Stimulated activated CD8-positive, alpha-beta memory T cell treated with anti-CD3 and anti-CD28 coated beads, Interleukin-4, amount 100 ng/mL, for 1 hour (primary cell): ENCODE measurements around the gene MAPK8IP3.

Experiments used
- DNase-seq, 2 donors: peaks; one replicate each; pipeline ENCODE4 v3.0.0-alpha.2; 2020; ENCODE audit warnings: low read depth in 2 of 2, low spot score in 1 of 2

Gene MAPK8IP3

DNA sequence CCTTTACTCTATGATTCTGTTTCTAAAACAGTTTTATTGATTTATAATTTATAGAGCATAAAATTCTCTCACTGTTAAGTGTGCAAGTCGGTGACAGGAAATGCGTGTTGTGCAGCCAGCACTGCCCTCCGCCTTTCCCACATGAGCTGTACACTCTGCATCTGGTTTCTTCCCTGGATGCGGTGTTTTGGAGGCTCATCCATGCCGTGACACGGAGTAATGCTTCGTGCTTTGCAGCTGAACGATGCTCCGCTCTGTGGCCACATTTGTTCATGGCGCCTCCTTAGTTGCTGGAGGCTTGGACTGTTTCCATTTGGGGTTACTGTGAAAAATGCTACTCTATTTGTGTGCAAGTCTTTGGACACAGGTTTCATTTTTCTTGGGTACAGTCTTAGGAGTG is 94.7 kb downstream of the MAPK8IP3 start:
- no peak for DNase-seq

DNA sequence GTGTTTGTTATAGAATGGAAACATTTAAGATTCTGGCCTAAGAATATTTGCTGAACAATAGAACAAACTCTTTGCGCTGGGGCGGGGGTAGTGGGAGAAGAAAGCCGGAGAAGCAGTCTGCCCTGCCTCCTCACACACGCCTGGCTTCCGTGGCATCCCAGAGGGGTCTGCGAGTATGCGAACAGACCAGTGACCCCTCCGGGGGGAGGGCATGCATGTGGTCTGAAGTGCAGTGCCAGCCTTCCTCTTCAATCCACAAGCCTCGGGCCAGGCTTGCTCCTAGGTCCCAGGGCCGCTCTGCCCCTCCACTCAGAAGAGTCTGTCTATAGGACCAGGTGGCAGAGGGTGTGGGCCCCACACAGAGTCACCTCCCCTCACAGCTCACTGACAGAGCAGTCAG is 101.6 kb downstream of the MAPK8IP3 start:
- no peak for DNase-seq

DNA sequence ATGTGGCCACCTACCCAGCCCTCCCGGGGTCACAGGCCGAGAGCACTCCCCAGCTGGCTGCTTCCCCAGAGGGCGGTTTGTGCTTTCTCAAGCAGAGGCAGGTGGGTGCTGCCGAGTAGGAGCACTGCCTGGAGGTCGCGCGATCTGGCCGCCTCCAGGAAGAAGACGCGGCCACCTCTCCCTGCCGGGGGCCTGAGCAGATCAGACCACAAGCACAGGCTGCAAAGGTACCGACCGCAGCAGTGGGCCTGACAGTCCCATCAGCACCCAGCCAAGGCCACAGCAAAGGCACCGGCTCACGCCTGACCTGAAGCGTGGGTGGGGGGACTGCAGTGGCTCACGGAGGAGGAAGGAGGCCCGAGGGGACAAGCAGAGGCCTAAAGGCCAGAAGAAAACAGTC is 102.7 kb downstream of the MAPK8IP3 start:
- no peak for DNase-seq

DNA sequence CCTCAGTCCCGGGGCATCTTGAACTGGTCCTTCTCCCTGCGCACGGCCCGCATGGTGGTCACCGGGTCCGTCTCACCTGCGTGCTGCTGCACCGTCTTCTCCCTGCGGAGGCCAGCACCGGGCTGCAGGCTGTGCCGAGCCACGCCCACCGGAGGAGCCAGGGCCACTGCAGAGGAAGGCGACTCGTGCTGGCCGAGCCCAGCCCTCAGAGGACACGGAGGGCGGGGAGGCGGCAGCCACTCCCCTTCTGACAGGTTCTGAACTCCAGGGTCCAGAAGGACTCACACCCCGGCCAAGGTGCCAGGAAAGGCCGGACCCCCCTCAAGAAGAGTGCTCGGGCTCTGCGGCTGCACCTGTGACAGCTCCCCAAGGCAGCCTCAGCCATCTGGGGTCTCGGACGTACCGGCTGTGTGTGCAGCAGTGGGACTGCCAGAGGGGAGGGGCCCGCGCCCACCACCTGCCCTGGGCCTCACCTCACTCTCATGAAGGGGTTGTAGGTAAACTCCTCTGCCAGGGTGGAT is 103.3 kb downstream of the MAPK8IP3 start:
- DNase-seq: no peak

DNA sequence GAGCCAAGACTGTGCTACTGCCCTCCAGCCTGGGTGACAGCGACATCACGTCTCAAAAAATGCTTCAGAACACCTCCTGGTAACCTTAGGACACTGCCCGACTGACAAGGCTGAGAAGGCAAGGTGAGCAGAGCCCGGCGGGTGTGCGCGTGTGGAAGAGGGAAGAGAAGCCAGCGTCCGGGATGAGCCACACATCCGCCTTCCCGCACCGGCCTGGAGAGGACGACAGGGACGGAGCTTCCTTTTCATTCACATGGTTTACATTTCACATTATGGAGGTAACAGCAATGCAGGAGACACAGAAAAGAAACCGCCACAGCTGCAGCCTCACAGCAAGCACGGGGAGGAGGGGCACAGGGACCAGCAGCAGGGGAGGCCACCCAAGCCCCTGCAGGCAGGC is 104.1 kb downstream of the MAPK8IP3 start:
- no peak for DNase-seq

DNA sequence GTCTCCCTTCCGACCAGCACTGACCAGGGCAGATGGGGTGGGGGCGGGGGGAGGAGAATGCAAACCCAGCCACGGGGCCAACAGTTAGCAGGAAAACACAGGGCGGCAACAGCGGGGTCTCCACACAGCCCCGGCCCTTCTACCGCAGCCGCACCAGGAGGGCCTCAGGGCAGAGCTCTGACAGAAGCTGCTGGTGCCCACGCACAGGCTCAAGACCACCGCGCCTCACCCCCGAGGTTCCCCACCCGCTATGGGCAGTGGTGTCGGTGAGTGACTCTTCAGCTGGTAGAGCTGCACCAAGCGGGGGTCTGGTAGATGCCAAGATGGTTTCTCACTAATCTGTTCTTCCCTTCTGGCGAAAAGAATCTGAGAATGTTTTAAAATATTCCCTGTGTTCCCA is 104.5 kb downstream of the MAPK8IP3 start:
- DNase-seq: no peak

DNA sequence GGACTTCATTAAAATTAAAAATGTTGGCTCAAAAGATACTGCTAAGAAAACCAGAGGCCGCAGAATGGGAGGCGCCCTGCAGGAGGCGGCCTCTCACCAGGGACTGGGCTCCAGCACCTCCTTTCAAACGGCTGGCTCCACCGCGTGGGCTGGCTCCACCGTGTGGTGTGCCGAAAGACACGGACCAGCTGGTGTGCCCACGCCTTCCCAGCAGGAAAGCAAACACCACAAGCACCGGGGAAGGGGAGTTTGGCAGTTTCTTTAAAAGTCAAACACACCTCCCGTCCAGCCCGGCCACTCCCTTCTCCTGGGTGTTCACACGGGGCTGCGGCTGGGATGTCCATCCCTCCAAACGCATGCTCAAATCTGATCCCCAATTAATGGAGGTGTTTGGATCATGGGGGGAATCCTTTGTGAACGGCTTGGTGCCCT is 106.8 kb downstream of the MAPK8IP3 start:
- DNase-seq: no peak

DNA sequence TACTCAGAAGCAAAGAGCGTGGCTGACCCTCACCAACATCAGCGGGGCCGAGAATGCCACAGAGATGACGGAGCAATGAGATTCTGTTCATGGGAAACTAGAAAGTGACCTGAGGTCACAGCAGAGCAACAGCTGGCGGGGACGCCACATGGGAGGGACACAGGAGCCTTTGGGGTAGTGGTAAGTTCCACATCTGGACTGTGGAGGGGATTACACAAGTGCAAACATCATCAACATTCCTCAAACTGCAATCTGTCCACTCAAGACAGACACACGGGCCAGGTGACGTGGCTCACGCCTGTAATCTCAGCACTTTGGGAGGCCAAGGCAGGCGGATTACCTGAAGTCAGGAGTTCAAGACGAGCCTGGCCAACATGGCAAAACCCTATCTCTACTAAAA is 109.5 kb downstream of the MAPK8IP3 start:
- DNase-seq: no peak

DNA sequence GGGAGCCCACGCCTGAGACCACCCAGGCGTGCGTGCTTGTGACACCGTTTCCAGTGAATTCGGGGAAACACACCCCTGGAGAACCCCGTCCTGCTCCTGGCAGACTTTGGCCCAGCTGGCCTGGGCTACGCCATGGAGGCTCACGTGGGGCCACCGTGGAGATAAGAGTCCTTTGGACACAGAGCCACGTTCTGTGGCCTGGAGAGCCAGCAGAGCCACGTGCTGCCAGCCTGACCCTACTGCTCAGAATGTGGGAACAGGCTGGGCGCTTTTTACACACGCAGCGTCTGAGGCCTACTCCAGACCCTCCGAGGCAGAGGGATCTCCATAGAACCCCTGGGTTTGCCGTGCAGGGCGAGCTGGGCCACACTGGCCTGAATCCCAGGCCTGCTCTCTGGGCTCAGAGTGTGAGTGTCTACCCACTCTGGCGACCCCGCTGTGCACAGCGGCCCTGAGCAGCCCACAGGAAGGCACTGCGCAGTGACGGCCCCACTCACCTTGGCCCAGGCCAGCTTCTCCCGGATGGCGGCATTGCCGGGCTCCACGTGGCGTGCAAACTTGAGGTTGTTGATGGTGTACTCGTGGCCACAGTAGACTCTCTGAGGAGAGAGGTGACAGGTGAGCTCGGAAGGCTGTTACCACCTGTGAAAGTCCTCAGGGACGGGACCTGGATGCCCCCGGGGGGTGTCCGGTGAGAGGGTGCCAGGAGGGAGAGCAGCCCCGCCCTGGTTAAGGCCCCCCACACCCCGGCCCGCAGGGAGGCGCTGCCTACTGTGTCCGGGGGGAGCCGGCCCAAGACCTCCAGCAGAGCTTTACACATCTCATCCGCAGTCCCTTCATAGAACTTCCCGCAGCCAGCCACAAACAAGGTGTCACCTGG is 110.6 kb downstream of the MAPK8IP3 start:
- DNase-seq: no peak

DNA sequence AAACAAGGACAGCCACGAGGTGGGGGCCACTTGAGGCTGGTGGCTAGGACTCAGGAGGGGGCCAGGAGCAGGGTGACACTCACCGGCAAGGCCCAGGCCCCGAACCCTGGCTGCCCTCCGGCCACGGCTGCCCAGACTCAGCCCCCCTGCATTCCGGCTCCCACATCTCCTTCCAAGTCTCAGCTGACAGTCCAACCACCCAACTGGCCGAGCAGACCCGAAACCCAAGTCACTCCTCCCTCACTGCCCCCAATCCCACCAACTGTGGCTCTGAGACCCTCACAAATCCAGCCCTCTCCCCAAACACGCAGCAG is 111.2 kb downstream of the MAPK8IP3 start:
- no peak for DNase-seq

DNA sequence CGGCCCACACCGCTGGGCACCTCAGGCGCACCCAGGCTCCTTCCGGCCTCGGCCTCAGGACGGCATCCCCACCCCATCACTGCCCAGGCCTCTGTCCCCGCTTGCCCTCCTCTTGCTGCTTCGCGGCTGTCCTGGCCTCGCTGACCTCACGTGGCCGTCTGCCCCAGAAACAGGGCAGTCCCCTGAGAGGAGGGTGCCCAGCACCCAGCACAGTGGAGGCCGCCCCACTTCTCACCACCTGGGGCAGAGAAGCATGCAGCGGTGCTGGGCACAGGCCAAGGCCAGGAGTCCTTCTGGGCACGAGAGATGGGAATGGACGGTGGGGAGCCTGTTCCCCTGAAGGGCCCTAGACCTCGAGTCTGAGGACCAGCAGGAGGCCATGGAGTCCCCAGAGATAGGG is 111.7 kb downstream of the MAPK8IP3 start:
- DNase-seq: no peak

DNA sequence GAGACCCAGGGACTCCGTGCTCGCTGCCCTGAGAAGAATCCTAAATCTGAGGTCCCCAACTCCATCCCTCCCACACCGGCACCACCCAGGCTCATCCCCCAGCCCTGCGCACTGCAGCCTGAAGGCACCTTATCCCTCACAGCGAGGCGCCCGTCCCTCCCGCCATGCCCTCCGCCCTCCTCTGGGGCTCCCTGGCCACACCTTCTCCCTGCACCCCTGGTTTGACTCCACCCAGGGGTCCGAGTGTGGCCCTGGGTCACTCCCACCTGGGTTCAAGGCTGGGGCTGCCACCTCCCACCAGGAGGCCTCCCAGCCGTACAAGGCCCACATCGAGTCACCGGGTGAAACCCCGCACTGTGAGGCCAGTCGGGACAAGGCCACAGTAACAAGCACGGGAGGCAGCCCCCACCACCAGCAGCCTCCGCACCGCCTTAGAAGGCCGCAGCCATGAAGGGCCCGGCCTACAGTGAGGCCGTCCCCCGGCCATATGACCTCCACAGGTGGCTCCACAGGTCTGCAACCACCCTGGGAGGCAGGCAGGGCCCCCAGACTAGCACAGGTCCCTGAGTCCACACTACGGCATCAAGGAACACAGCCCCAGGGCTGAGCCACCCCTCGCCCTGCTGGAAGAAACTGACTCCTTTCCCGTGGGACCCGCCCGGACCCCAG is 112.3 kb downstream of the MAPK8IP3 start:
- DNase-seq: no peak

DNA sequence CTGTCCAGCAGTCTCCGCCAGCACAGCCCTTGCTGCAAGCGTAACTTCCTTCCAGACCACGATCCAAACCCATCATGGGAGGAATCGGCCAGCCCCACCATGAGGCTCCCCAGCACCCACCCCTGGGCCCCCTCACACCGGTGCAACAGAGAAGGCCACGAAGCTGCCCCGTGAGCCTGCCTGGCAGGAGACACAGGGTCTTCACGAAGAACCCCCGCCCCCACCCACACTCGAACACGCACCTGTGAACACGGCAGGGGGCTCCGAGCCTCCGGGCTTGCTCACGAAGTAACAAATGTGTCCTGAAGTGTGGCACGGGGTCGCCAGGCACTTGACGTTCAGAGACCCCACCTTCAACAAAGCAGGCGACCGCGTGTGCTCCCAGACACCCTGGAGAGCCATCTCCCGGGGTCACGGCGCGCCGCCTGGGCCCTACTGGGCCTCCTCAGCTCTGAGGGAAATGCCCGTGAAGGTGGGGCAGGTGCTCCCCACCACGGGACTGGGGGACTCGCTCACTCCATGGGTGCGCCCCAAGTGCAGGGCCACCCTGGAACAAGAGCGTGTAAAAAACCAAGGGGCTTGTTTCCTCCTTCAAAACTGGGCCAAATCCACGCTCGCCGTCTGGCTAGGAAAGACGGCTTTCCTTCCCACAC is 113.0 kb downstream of the MAPK8IP3 start:
- no peak for DNase-seq

DNA sequence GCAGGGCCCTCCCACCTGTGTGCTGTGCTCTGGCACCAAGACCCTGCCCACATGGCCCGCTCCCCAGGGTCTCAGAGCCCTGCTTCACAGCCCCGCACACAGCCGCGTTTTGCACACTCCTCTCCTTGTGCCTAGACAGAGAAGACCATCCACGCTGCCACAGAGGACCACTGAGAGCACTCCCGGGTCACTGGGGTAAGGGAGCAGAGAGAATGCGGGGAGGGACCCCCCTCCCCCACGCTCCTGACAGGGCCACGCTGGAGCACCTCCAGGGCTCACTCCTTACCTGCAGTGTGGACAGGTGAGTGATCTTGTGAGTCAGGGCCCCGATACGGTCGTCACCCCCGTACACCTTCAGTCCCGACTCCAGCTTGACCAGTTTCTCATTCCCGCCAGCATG is 113.6 kb downstream of the MAPK8IP3 start:
- DNase-seq: no peak
